Activated CD4-positive, alpha-beta T cell treated with anti-CD3 and anti-CD28 coated beads for 48 hours (primary cell): ENCODE results near the gene CNTNAP2.
A peak's percentile ranks its signal among the peaks of the same experiment; 100 is the strongest.

ENCODE experiments used
- DNase-seq: peaks from one replicate; pipeline ENCODE4 v3.0.0-alpha.2; 2020

CNTNAP2 gene

GRCh38 chr7:148182264-148182663, 2065.7 kb downstream of the CNTNAP2 start:
- no peak for DNase-seq

GRCh38 chr7:148185041-148185440, 2068.4 kb downstream of the CNTNAP2 start:
- DNase-seq: no peak

GRCh38 chr7:148187471-148187870, 2070.9 kb downstream of the CNTNAP2 start:
- no peak for DNase-seq

- no peak for DNase-seq
Observed at GRCh38 chr7:148191391-148192065, 2074.9 kb downstream of the CNTNAP2 start.

GRCh38 chr7:148192491-148192890, 2075.9 kb downstream of the CNTNAP2 start:
- DNase-seq: no peak

GRCh38 chr7:148201992-148202391, 2085.4 kb downstream of the CNTNAP2 start:
- DNase-seq: no peak

- DNase-seq: no peak
Observed at GRCh38 chr7:148204639-148205304, 2088.2 kb downstream of the CNTNAP2 start.

- no peak for DNase-seq
Observed at GRCh38 chr7:148209643-148210190, 2093.1 kb downstream of the CNTNAP2 start.

- DNase-seq: no peak
Observed at GRCh38 chr7:148210804-148211325, 2094.3 kb downstream of the CNTNAP2 start.

- DNase-seq: no peak
Observed at GRCh38 chr7:148211740-148212151, 2095.1 kb downstream of the CNTNAP2 start.

- no peak for DNase-seq
Observed at GRCh38 chr7:148212731-148213130, 2096.1 kb downstream of the CNTNAP2 start.

- no peak for DNase-seq
Observed at GRCh38 chr7:148214101-148214500, 2097.5 kb downstream of the CNTNAP2 start.

GRCh38 chr7:148218603-148219002, 2102.0 kb downstream of the CNTNAP2 start:
- no peak for DNase-seq

GRCh38 chr7:148222721-148223120, 2106.1 kb downstream of the CNTNAP2 start:
- no peak for DNase-seq

GRCh38 chr7:148223160-148223559, 2106.6 kb downstream of the CNTNAP2 start:
- no peak for DNase-seq

- no peak for DNase-seq
Observed at GRCh38 chr7:148223738-148224137, 2107.1 kb downstream of the CNTNAP2 start.

GRCh38 chr7:148230296-148230695, 2113.7 kb downstream of the CNTNAP2 start:
- no peak for DNase-seq

- no peak for DNase-seq
Observed at GRCh38 chr7:148230883-148231282, 2114.3 kb downstream of the CNTNAP2 start.

- no peak for DNase-seq
Observed at GRCh38 chr7:148232784-148233183, 2116.2 kb downstream of the CNTNAP2 start.

GRCh38 chr7:148234715-148235114, 2118.1 kb downstream of the CNTNAP2 start:
- DNase-seq: no peak

- DNase-seq: no peak
Observed at GRCh38 chr7:148238761-148239325, 2122.2 kb downstream of the CNTNAP2 start.

- no peak for DNase-seq
Observed at GRCh38 chr7:148241700-148242293, 2125.2 kb downstream of the CNTNAP2 start.

GRCh38 chr7:148242294-148242821, 2125.8 kb downstream of the CNTNAP2 start:
- DNase-seq: peak; percentile 6
